Erythroblast (primary cell): ENCODE results near the gene C3orf18.
A peak's percentile ranks its signal among the peaks of the same experiment; 100 is the strongest.

Experiments used
- DNase-seq, 2 experiments: peaks; one replicate each; lab custom pipeline; 2025; lab: John Stamatoyannopoulos, UW
- GATA1 ChIP-seq: IDR thresholded peaks from 2 replicates; pipeline ENCODE4 v1.6.1; 2011; ENCODE audit warnings: low read depth, mild to moderate bottlenecking, control low read depth, low read length, moderate library complexity
- POLR2A ChIP-seq: IDR thresholded peaks from 2 replicates; pipeline ENCODE4 v1.6.1; 2011; ENCODE audit warnings: mild to moderate bottlenecking, low read length

C3orf18 gene

DNA sequence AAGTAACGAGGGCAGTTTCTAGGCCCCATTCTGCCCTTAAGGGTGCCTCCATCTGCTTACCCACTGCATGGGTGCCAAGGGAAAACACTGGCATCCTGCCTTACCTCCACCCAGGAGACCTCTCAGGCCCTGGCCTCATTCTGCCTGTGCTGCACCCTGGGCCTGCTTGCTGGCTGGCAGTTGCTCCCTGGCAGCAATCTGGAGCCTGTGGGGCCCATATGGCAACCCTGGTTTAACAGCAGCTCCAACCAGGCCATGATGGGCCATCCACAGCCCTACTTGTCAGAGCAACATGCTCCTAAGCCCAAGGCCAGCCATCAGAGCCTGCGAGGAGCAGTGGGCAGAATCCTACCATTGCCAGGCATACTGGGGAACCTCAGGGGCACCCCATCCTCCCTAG lies 3.7 kb downstream of the C3orf18 start:
- no peak for DNase-seq
- TF ChIP-seq POLR2A (no peak), GATA1 (no peak)

DNA sequence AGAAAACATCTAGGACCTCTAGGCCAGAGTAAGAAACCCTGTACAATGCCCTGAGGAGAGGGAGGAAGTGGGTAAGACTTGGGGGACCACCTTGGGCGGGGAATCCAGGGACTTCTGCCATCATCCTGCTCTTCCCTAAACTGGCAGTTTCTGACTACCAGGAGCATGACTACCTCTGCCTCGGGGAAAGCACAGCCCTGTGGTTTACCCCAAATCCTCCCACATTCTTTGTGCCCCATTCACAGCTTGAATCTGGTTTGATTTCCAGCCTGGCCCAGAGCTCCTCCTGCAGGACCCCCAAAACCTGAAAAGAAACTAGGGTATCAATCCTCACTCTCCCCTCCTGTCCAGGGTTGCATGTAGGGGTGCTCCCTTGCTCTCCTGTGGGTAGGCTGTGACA lies 4.7 kb downstream of the C3orf18 start:
- TF ChIP-seq GATA1 (no peak), POLR2A (no peak)
- DNase-seq = no peak

DNA sequence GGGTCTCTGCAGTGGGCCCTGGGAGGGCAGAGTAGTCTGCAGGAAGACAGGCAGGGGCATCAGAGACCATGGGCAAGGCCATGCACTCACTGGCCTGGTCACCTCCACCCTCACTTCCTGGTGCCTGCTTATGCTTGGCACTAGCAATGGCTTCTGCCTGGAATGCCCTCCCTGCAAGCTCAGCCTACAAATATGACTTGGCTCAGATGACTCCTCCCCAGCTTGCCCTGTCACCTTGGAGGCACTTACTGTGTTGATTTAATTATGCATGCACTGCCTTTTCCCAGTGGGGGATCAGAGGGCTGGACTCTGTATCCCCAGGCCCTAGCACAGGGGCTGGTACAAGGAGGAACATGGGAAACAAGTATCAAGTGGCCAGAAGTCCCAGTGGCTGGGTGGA lies 7.8 kb downstream of the C3orf18 start:
- TF ChIP-seq GATA1 = no peak
- TF ChIP-seq POLR2A = no peak

DNA sequence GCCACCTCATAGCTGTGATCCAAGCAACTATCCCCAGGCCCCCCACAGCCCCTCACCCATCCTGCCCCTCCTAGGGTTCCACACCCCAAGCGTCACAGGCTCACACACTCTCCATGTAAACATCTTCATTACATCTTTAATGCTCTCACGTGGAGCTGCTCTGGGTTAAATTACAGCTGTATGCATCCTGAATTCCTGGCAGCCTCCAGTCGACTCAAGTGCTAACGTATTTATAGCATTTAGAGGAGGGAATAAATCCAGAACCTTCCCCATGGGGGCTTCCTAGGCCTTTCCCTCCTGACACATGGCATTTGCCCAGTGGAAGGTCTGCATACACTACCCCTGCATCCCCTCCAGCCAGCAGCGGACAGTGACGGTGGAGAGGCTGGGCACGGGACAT lies 9.6 kb downstream of the C3orf18 start:
- TF ChIP-seq GATA1 = no peak
- TF ChIP-seq POLR2A = no peak
- DNase-seq = no peak

More for the DNA sequence above, 7.8 kb downstream of the C3orf18 start:
- no peak for DNase-seq

DNA sequence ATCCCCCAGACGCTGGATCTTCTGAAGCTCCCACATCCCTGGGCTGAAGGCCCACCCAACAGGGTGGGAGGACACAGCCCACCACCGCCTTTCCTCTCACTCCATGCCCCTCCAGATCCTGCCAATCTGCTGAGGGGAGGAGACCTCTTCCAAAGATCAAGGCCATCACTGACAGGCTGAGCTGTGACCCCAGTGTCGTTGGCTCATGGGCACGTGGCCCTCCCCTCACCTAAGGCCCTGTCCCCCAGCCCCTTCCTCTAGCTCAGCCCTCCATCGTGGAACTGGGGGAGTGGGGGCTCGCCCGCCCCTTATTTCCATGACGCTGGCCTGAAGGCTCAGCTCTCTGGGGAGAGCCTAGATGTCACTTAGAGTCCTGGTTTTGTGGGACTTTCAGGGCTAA lies 10.4 kb downstream of the C3orf18 start:
- DNase-seq = no peak
- TF ChIP-seq GATA1 = no peak
- no peak for TF ChIP-seq POLR2A

DNA sequence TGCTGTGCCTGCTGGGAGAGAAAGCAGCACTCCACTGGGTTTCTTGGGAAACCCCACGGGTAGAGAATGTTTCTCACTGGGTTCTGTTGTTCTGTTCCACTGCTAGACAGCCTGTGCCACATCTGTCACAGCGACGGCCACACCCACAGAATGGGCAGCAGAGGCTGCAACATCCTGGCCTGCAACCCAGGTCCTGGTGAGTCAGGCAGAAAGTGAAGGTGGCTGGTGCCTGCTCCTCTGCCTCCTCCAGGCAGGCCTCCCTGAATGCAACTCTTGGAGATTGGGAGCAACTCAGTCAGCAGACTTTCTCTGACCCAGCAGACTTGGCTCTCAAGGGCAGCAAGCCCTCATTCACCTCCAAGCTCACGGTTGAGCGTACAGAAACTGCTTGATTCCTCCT lies 13.0 kb downstream of the C3orf18 start:
- peak in 1 of 2 experiments; percentile 21 for DNase-seq
- TF ChIP-seq POLR2A = no peak
- no peak for TF ChIP-seq GATA1

DNA sequence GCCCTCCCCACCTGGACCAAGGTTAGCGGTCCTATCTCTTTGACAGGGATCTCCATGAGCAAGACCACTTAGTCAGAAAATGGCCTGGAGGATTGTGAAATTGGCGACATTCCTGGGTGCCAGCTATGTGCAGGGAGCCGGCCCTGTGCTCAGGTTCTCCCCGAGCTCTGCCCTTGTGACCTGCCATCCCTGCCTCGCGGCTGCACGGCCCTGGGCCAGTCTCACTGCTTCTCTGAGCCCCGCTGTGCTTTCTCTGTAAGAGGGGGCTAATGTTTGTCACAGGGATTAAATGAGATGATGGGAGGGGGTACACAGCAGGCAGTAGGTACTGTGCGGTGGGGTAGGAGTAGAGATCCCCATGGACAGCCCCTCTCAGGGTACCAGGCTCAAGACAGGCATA lies 14.9 kb downstream of the C3orf18 start:
- no peak for DNase-seq

DNA sequence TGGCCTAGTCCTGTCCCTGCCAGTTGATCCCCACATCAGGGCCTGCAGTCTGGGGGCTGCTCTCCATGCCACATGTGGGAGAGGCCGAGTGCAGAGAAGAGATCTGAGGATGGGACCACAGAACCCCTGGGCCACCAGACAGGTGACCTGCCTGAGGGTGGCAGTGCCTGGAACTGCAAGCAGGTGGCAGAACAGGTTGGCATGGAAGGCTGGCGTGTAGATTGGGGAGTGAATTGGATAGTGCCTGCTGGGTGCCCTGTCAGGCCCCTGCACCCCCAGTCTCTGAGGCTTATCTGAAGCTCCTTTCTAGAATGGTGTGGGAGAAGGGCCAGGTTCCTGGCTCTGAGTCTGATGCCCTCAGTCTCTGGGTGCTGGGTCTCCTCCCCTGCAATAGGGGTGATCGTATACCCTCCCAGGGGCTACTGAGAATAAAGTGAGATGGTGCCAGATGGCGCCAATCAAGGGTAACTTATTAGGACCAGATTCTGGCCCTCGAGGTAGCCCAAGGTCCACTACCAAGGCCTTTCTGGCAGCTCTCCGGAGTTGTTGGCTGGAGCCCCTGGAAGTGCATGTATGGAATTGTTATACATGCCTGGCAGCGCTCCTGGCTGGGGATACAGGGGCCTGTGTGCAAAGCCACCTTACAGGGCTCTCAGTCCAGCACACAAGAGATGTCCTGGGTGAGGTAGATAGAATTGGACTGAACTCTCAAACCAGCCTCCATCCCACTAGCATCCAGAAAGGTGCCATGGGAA lies 15.7 kb downstream of the C3orf18 start:
- DNase-seq = no peak
- no peak for TF ChIP-seq POLR2A
- TF ChIP-seq GATA1 = no peak

More for the DNA sequence above, 14.9 kb downstream of the C3orf18 start:
- TF ChIP-seq POLR2A (no peak), GATA1 (no peak)

DNA sequence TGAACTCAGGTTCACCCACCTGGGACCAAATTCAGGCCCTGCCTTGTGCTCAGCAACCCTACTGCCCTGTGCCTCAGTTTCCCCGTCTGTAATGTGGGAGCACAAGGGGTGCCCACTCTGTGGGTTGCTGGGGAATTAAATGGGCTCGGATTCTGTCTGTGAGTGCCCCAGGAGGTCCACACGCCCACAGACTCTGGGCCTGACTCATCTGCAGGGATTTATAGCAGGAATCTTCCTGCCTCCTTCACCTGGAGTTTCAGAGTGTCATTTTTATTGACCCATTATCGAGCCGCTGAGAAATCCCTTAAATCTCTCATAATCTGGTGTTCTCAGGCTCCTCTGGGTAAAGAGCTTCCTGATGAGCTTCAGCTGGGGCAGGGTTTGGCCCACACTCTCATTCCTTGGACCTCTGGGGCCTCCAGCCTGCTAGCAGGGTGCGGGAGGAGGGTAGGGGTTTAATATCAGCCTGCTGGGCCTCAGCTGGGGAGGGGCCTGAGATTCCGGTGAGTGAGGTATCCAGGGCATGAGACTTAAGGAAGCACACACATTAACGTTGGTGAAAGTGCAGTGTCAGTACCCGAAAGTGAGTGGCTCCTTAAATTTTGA lies 16.4 kb downstream of the C3orf18 start:
- DNase-seq = no peak
- TF ChIP-seq GATA1 (no peak), POLR2A (no peak)

DNA sequence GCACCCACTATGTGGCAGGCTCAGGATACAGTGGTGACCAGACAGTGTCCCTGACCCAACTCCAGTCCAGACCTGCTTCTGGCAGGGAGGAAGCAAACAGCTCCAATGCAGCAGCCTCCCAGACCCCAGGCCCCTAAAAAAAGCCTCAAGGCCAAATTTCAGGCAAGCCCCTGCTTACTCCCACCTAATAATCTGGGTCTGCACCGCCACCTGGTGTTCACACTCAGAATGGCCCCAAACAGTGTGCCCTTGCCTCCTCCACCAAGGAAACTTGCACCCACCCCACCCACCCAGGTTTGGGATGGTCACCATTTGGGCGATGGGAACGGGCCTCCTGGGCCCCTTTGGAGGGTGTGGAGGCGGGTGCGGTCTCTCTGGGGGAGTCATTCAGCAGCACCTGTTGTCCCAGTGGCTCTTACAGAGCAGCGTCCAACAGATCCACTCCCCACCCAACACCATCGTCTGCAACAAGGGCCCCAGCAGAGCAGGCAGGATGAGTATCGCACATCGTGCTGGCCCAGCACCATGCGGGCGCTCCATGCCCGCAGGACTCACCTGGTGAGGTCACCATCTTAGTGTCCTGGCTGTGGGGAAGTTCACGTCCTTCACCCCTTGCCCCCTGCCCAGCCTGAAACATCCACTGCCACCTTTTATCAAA lies 17.3 kb downstream of the C3orf18 start:
- no peak for TF ChIP-seq GATA1
- no peak for TF ChIP-seq POLR2A
- peak; percentile 60 to 82 for DNase-seq

DNA sequence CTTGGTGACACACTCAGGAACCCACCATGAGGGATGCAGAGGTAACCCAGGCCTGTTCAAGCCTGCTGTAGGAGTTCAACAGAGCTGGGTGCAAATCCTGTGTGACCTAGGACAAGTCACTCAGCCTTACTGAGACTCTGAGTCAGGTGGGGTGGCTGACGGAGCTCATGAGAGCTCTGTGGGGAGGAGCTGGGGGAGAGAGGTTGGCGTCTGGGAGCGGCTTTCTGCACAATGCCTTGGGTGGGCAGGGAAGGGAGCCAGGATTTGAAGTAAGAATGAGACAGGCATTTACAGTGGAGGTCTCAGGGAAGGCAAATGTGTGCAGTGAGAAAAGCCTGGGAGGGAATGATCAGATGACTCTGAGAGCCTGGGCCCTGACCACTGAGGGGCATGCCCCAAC lies 18.3 kb downstream of the C3orf18 start:
- DNase-seq = no peak
- no peak for TF ChIP-seq GATA1
- no peak for TF ChIP-seq POLR2A

DNA sequence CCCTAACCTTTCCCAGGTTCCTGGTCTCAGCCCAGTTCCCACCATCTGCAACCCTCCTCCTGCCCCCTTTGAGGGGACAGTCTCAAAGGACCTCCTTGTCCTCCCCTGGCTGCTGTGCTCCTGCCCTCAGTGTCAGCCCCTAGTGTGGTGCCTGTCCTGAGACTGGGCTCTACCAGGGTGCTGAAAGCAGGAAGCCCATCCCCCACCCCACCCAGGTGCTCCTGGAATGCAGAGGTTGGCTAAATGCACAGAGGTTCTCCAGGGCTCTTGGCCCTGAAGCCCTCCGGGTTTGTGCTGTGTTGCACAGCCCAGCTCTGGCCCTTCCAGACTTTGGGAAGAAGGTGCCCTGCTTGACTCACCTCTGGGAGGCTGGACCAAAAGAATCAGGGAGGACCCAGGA lies 21.8 kb downstream of the C3orf18 start:
- no peak for TF ChIP-seq GATA1
- no peak for TF ChIP-seq POLR2A
- no peak for DNase-seq

DNA sequence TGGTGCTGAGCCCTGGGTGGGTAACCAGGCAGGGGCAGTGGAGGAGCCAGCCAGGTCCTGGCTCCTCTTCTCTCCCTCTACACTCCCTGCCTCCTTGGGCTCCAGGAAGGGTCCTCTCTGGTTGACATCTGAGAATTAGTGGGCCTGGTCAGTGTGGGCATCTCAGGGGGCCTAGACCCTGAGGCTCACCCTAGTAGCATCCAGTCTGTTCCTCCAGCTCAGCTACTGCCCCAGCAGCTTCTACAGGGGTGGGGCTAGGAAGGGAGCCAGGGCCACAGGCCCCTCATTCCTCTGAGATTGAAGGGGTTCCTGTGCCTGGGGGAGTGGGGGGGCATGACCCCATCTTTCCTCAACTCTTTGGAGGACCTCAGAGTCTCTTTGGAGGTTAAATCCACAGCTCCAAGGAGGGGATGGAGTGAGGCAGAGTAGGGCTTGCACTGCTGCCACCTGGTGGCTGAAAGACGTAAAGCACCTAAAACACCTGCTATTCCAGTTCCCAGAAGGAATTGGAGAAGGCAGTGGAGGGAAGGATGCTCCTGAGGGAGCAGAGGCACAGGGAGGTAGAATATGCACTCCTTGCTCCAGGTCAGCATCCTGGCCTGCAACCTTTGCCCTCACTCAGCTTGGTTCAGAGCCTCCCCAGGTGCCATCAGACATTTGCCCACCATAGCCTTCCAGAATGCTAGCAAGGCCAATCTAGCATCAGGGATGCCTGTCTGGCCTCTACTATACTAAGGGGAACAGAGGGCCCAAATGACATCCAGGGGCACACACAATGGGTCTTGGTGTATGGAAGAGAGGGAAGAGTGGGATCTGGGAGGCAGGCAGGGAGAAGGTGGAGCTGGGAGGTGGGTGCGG lies 25.1 kb downstream of the C3orf18 start:
- no peak for TF ChIP-seq POLR2A
- no peak for TF ChIP-seq GATA1
- peak; percentile 59 to 83 for DNase-seq
